Measurements from ENCODE around the gene FAM110A.

GRCh38 chr20:823574-823902, 10.0 kb upstream of the FAM110A start:
- TF ChIP-seq CTCF (IDR thresholded peaks at IDR 0.05): no peak
- TF ChIP-seq POLR2A (IDR thresholded peaks at IDR 0.05): no peak
